ENCODE measurements around the gene ATP5MC3. TPM values are rescaled to one million over a fixed set of nuclear protein-coding genes. Genes with fewer than 3 reads are reported as not detected.
"Not testable (repeated sequence)": the region's sequence is repeated elsewhere in the genome, so short reads cannot be mapped to it uniquely, and the experiment has no call there.

The ATP5MC3 gene
- total RNA-seq = 63.9 and 74.0 TPM in 2 replicates
- polyA plus RNA-seq = 499 and 505 TPM in 2 replicates
- polyA plus RNA-seq (2012) = 304 and 420 TPM in 2 replicates
- polyA minus RNA-seq (ENCODE audit: low replicate concordance) = 70.6 and 122 TPM in 2 replicates

DNA sequence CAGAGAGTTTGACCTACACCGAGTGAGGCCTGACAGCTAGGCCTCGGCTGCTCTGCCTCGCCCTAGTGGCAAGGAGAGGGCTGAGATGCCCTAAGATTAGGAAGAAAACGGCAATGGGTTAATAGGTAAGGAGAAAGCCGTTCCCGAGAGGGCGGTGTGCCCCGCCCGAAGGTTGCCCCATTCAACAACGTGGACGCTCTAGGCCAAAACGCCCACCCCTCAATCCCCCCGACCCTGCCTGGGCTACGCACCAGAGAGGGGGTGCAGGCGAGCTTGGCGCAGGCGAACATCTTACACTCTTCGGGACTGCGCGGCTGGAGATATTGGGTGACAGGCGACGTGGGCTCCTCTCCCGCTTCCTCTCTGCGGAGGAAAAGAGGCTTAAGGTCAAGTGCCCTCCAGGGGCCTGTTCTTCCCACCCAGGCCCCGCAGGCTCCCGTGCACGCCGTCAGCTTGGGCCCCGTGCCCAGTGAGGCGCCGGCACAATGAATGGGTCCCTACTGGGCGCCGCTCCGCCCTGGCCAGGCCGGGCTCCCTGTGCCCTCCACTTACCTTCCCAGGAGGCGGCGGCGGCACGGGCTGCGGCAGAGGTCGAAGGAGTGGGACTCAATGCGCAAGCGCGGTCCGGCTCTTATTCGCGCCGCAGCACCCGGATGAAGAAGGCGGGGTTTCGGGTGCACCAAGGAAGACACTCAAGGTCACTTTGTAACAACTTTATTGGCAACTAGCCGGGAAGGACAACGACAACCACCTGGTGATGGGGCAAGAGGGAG, at the start of gene ATP5MC3:
ATP5MC3 (minus strand) TSS at position 607 of the 773 bp plus-strand sequence; CDS start at position 290, 317 bp downstream.
- no peaks in the 10 kb centered on the region for H4K20me1 ChIP-seq (ENCODE audit: control insufficient read depth, extremely low read depth, insufficient read depth, low read length)
- DNase-seq (ENCODE audit: low read depth in 2 of 2) = peak; percentile 91 to 96
- H3K4me3 ChIP-seq (replicated peaks in 1 of 4; ENCODE audit: control extremely low read depth in 1 of 4, insufficient read depth in 1 of 4, low read depth in 3 of 4, low read length in 4 of 4) = peak within 1 kb of the TSS; percentile 73 to 94 (median 80)
- peaks cover 6% of the 10 kb centered on the region for H3K36me3 ChIP-seq (ENCODE audit: control insufficient read depth, insufficient read depth, low read length)
- H2AFZ ChIP-seq (ENCODE audit: low read length) = peak within 1 kb of the TSS; percentile 95
- H3K9ac ChIP-seq (ENCODE audit: insufficient read depth, low read length) = peak within 1 kb of the TSS; percentile 78
- H3K9me3 ChIP-seq (ENCODE audit: control insufficient read depth, insufficient read depth, low read depth, low read length) = no peaks in the 10 kb centered on the region
- no peaks in the 10 kb centered on the region for H3K27me3 ChIP-seq (ENCODE audit: control insufficient read depth, insufficient read depth, low read length)
- no peak for TF ChIP-seq EZH2 (IDR thresholded peaks at IDR 0.05; ENCODE audit: low read length, missing control alignments)
- TF ChIP-seq, protein P1, sequence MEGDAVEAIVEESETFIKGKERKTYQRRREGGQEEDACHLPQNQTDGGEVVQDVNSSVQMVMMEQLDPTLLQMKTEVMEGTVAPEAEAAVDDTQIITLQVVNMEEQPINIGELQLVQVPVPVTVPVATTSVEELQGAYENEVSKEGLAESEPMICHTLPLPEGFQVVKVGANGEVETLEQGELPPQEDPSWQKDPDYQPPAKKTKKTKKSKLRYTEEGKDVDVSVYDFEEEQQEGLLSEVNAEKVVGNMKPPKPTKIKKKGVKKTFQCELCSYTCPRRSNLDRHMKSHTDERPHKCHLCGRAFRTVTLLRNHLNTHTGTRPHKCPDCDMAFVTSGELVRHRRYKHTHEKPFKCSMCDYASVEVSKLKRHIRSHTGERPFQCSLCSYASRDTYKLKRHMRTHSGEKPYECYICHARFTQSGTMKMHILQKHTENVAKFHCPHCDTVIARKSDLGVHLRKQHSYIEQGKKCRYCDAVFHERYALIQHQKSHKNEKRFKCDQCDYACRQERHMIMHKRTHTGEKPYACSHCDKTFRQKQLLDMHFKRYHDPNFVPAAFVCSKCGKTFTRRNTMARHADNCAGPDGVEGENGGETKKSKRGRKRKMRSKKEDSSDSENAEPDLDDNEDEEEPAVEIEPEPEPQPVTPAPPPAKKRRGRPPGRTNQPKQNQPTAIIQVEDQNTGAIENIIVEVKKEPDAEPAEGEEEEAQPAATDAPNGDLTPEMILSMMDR (conservative IDR thresholded peaks at IDR 0.05 in 1 of 2, IDR thresholded peaks at IDR 0.05 in 1 of 2; ENCODE audit: low read depth in 1 of 2, low read length in 2 of 2) = peak; percentile 20 to 26
- peaks cover 2% of the 10 kb centered on the region for H3K4me1 ChIP-seq (ENCODE audit: control insufficient read depth, extremely low read depth, insufficient read depth, low read length)
- H3K4me2 ChIP-seq (ENCODE audit: extremely low read depth, insufficient read depth, low read length) = peak within 1 kb of the TSS; percentile 80
- peaks cover 32% of the 10 kb centered on the region for H3K79me2 ChIP-seq (ENCODE audit: control insufficient read depth, insufficient read depth, low read length)
- peak within 1 kb of the TSS; percentile 67 for H3K27ac ChIP-seq (ENCODE audit: insufficient read depth, low read length)

DNA sequence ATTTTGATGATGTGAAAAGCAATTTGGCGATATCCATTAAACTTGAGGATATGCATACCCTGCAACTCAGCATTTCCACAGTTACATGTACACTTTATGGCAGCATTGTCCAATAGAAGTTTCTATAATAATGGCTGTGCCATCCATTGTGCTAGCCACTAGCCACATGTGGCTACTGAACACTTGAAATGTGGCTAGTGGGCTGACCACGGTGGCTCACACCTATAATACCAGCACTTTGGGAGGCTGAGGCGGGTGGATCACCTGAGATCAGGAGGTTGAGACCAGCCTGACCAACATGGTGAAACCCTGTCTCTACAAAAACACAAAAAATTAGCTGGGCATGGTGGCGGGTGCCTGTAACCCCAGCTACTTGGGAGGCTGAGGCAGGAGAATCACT, 47.1 kb upstream of the ATP5MC3 start:
- not testable (repeated sequence) for H3K9me3 ChIP-seq (ENCODE audit: control insufficient read depth, insufficient read depth, low read depth, low read length); DNase-seq (ENCODE audit: low read depth in 2 of 2); H3K4me1 ChIP-seq (ENCODE audit: control insufficient read depth, extremely low read depth, insufficient read depth, low read length); H2AFZ ChIP-seq (ENCODE audit: low read length); H3K9ac ChIP-seq (ENCODE audit: insufficient read depth, low read length); H3K79me2 ChIP-seq (ENCODE audit: control insufficient read depth, insufficient read depth, low read length); H3K4me2 ChIP-seq (ENCODE audit: extremely low read depth, insufficient read depth, low read length); H3K36me3 ChIP-seq (ENCODE audit: control insufficient read depth, insufficient read depth, low read length); H3K27me3 ChIP-seq (ENCODE audit: control insufficient read depth, insufficient read depth, low read length); H4K20me1 ChIP-seq (ENCODE audit: control insufficient read depth, extremely low read depth, insufficient read depth, low read length); H3K4me3 ChIP-seq (replicated peaks in 1 of 4; ENCODE audit: control extremely low read depth in 1 of 4, insufficient read depth in 1 of 4, low read depth in 3 of 4, low read length in 4 of 4); H3K27ac ChIP-seq (ENCODE audit: insufficient read depth, low read length)

DNA sequence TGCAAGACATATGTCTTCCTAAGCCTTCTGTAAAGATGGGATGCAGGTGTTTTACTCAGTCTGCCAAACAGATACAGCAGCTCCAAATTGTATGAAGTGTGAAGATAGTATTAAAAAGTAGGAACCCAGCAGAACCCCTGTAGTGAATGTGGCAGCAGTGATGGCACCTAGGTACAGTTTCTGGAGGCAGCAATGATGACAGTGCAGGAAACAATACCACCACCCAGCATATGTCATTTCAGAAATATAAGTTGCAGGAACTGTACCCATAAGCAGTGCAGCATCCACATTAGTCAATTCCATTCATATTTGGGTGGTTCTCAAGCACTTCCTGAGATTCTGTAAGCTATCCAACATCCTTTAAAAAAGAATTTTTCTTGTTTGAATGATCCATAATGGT, 46.7 kb upstream of the ATP5MC3 start:
- H3K9ac ChIP-seq (ENCODE audit: insufficient read depth, low read length) = no peak overlapping the region
- H3K36me3 ChIP-seq (ENCODE audit: control insufficient read depth, insufficient read depth, low read length) = no peaks in the 10 kb centered on the region
- TF ChIP-seq, protein P1 (conservative IDR thresholded peaks at IDR 0.05 in 1 of 2, IDR thresholded peaks at IDR 0.05 in 1 of 2; ENCODE audit: low read depth in 1 of 2, low read length in 2 of 2) = no peak
- no peak for TF ChIP-seq EZH2 (IDR thresholded peaks at IDR 0.05; ENCODE audit: low read length, missing control alignments)
- no peak overlapping the region for H3K4me2 ChIP-seq (ENCODE audit: extremely low read depth, insufficient read depth, low read length)
- H3K79me2 ChIP-seq (ENCODE audit: control insufficient read depth, insufficient read depth, low read length) = no peaks in the 10 kb centered on the region
- no peaks in the 10 kb centered on the region for H4K20me1 ChIP-seq (ENCODE audit: control insufficient read depth, extremely low read depth, insufficient read depth, low read length)
- H2AFZ ChIP-seq (ENCODE audit: low read length) = no peak overlapping the region
- H3K27me3 ChIP-seq (ENCODE audit: control insufficient read depth, insufficient read depth, low read length) = no peaks in the 10 kb centered on the region
- no peak for DNase-seq (ENCODE audit: low read depth in 2 of 2)
- no peaks in the 10 kb centered on the region for H3K4me1 ChIP-seq (ENCODE audit: control insufficient read depth, extremely low read depth, insufficient read depth, low read length)
- H3K4me3 ChIP-seq (replicated peaks in 1 of 4; ENCODE audit: control extremely low read depth in 1 of 4, insufficient read depth in 1 of 4, low read depth in 3 of 4, low read length in 4 of 4) = no peak overlapping the region
- H3K27ac ChIP-seq (ENCODE audit: insufficient read depth, low read length) = no peak overlapping the region
- no peaks in the 10 kb centered on the region for H3K9me3 ChIP-seq (ENCODE audit: control insufficient read depth, insufficient read depth, low read depth, low read length)

Data from fibroblast of lung (primary cell).